ENCODE measurements around the gene PKDCC. TPM values are rescaled to one million over a fixed set of nuclear protein-coding genes. Genes with fewer than 3 reads are reported as not detected.
A peak's percentile ranks its signal among the peaks of the same experiment; 100 is the strongest.

PKDCC gene
- total RNA-seq, 4 donors from 2014 or later, result 5.9 to 21.4 (median 12.7) TPM

DNA sequence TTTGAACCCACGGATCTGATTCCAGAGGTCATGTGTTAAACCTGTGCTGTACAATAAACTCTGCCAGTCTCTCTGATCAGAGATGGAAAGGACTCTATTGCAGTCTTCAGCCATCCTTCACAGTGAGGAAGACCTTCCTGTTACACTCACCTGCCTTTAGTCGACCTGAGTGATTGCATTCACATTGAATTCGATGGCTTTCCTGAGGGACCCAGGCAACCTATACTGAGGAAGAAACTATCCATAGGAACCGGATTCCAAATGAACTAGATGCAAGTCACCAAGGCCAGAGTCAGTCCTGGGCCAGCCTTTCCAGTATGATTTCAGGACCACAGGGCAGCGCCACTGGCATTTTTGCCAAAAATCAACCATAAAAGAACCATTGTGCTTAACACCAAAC lies 56.8 kb downstream of the PKDCC start:
- H3K4me1 ChIP-seq, result peaks cover 13 to 32% of the 10 kb centered on the region in 2 donors
- H3K27me3 ChIP-seq, result no peaks in the 10 kb centered on the region
- intact Hi-C loops (cut with DNase I), result loop anchor here (10.0 kb wide), 1 partner anchor 60 kb away; the partner anchor contains the start of gene EML4
- H3K9me3 ChIP-seq, result no peaks in the 10 kb centered on the region
- no peak for DNase-seq
- no peak overlapping the region for H3K27ac ChIP-seq
- TF ChIP-seq POLR2A (IDR thresholded peaks at IDR 0.05), result no peak
- TF ChIP-seq CTCF (IDR thresholded peaks at IDR 0.05), result no peak
- H3K36me3 ChIP-seq, result no peaks in the 10 kb centered on the region
- H3K4me3 ChIP-seq (replicated peaks in 1 of 3), result no peak overlapping the region
- 92 to 95% methylated on average over 5 of the region's 5 CpGs for whole genome bisulfite sequencing, 2 donors

- intact Hi-C loops (cut with DNase I), result loop anchor here (10.0 kb wide), 1 partner anchor 59 kb away; the partner anchor contains the start of gene EML4
- peaks cover 17 to 38% of the 10 kb centered on the region in 2 donors for H3K4me1 ChIP-seq
- TF ChIP-seq POLR2A (IDR thresholded peaks at IDR 0.05) (no peak), CTCF (IDR thresholded peaks at IDR 0.05) (no peak)
- no peaks in the 10 kb centered on the region for H3K9me3 ChIP-seq
- DNase-seq, result peak in 1 of 2 donors; percentile 31
- WGBS, 2 donors, result 73 to 79% methylated on average over 14 of the region's 14 CpGs
- H3K4me3 ChIP-seq (replicated peaks in 1 of 3), result no peak overlapping the region
- no peaks in the 10 kb centered on the region for H3K36me3 ChIP-seq
- peak overlapping the region in 1 of 3 donors; percentile 53 for H3K27ac ChIP-seq
- no peaks in the 10 kb centered on the region for H3K27me3 ChIP-seq
Observed at GRCh38 chr2:42105330-42106256, 57.8 kb downstream of the PKDCC start.

GRCh38 chr2:42106257-42106816 lies 58.5 kb downstream of the PKDCC start:
- H3K9me3 ChIP-seq, result no peaks in the 10 kb centered on the region
- TF ChIP-seq POLR2A (IDR thresholded peaks at IDR 0.05) (no peak), CTCF (IDR thresholded peaks at IDR 0.05) (no peak)
- no peak overlapping the region for H3K27ac ChIP-seq
- no peak for DNase-seq
- H3K4me3 ChIP-seq (replicated peaks in 1 of 3), result no peak overlapping the region
- H3K36me3 ChIP-seq, result no peaks in the 10 kb centered on the region
- H3K27me3 ChIP-seq, result no peaks in the 10 kb centered on the region
- 86 to 93% methylated on average over 10 of the region's 10 CpGs for WGBS, 2 donors
- H3K4me1 ChIP-seq, result peaks cover 21 to 37% of the 10 kb centered on the region in 2 donors
- intact Hi-C loops (cut with DNase I), result loop anchor here (10.0 kb wide), 1 partner anchor 58 kb away; the partner anchor contains the start of gene EML4

GRCh38 chr2:42107249-42108042 lies 59.6 kb downstream of the PKDCC start:
- Histone ChIP-seq H3K4me3 (replicated peaks in 1 of 3) (no peak overlapping the region), H3K4me1 (peaks cover 14 to 26% of the 10 kb centered on the region in 2 donors), H3K9me3 (no peaks in the 10 kb centered on the region), H3K36me3 (no peaks in the 10 kb centered on the region), H3K27me3 (no peaks in the 10 kb centered on the region), H3K27ac (no peak overlapping the region)
- 86 to 91% methylated on average over 4 of the region's 4 CpGs for WGBS, 2 donors
- intact Hi-C loops (cut with DNase I), result loop anchor here (10.0 kb wide), 1 partner anchor 57 kb away; the partner anchor contains the start of gene EML4
- no peak for DNase-seq
- TF ChIP-seq CTCF (IDR thresholded peaks at IDR 0.05), result no peak
- no peak for TF ChIP-seq POLR2A (IDR thresholded peaks at IDR 0.05)

Other genes with a start within 250 kb of the PKDCC start
- 10 to 100 TPM; 52.5 to 67.2 (median 64.7) TPM for gene EML4, start 121.3 kb downstream of the PKDCC start, total RNA-seq